ENCODE results near the gene SPEF2.

The SPEF2 gene

DNA sequence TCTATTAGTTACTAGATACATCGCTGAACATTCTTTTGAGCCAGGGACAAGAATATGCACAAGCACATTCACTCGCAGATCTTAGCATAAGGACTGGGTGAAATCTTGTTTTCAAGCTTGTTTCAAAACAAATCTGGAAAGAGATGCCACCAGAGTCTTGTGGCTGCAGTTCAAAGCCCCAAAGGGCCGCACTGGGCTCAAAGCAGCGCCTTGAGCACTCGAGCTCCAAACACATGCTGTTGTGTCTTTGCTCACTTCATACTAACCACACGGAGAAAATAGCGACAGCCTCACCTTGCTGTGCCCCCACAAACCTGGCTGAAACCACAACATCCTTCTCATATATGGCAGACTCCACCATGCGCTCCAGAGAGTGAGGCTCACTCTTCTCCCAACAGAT lies 204.8 kb downstream of the SPEF2 start:
- no peak for DNase-seq (ENCODE audit: low spot score)
- Histone ChIP-seq H3K27ac (no peak overlapping the region), H3K4me3 (no peak overlapping the region)
- TF ChIP-seq CTCF (IDR thresholded peaks at IDR 0.05): no peak

GRCh38 chr5:35823347-35824098 lies 205.9 kb downstream of the SPEF2 start:
- no peak overlapping the region for H3K4me3 ChIP-seq
- DNase-seq (ENCODE audit: low spot score): no peak
- TF ChIP-seq CTCF (IDR thresholded peaks at IDR 0.05): no peak
- H3K27ac ChIP-seq: no peak overlapping the region

DNA sequence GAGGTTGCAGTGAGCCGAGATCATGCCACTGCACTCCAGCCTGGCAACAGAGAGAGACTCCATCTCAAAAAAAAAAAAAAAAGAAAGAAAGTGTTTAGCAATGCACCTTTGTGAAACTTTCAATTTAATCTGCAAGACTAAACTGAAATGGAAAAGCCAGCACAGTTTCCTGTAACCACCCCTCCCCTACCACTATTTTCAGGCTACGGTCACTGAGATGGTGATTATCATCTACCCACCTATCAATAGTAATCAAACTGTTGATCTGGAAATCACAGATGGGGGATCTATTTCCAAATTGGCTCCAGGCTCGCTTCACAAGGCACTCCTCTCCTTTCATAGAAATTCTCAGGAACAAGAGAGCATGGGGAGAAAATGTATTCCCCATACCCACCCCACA lies 208.4 kb downstream of the SPEF2 start:
- Histone ChIP-seq H3K4me3 (no peak overlapping the region), H3K27ac (no peak overlapping the region)
- no peak for TF ChIP-seq CTCF (IDR thresholded peaks at IDR 0.05)
- no peak for DNase-seq (ENCODE audit: low spot score)

- Histone ChIP-seq H3K4me3 (no peak overlapping the region), H3K27ac (no peak overlapping the region)
- no peak for TF ChIP-seq CTCF (IDR thresholded peaks at IDR 0.05)
- DNase-seq (ENCODE audit: low spot score): no peak
Observed at GRCh38 chr5:35826554-35826953, 208.9 kb downstream of the SPEF2 start.

DNA sequence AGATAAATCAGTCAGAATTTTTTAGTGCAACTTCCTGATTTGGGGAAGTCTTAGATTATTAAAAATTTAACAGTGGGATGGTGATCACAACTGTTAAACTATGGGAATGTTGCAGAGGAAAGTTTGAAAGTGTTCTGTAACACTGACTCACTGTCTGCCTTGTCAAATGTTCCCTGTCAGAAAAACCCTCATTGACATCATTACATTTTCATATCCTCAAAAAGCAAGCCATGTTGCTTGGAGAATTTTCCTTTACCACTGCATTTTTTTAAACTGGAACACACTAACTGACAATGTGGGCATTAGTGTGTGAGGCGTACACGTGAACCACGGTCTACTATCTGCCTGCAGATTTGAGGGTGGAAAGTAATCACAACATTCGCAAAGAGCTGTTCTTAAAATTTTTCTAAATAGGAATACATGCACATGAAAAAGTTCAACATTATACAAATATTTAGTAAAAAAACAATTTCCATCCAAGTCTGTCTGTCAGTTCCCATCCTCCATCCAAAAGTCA lies 210.5 kb downstream of the SPEF2 start:
- no peak for DNase-seq (ENCODE audit: low spot score)
- no peak for TF ChIP-seq CTCF (IDR thresholded peaks at IDR 0.05)
- Histone ChIP-seq H3K27ac (no peak overlapping the region), H3K4me3 (no peak overlapping the region)

DNA sequence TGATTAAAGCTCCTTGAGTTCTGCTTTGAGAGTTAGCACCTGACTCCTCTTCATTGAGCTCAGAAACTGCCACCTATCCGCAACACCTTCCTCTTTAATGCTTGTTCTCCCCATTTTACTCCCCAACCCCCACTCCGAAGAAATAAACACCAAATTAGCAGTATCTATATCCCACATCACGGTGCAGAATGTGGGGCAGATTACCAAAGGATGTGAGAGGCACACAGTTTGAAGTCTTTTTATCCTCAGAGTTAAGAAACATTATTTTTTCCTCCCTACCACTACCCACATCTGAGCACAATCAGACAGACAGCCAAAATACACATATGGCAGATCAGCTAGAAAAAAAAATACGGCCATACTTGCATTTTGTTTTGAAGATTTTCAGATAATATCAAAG lies 212.9 kb downstream of the SPEF2 start:
- Histone ChIP-seq H3K4me3 (no peak overlapping the region), H3K27ac (no peak overlapping the region)
- no peak for DNase-seq (ENCODE audit: low spot score)
- TF ChIP-seq CTCF (IDR thresholded peaks at IDR 0.05): no peak

DNA sequence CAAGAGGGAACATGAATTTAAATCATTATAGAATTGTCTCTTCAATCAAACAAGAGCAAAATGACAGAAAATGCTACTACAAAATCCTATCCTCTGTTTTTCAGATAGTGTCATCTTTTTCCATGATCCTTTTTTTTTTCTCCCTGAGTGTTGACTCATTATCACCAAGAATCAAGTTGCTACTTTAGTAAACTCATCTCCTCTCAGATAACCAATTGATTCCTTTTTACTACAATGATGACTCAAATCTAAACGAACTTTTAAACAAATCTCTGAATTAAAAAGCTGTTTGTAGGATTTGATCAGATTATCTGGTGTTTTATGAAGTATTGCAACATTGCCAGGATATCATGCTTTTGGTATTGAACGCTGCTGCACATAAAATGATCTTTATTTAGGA lies 215.1 kb downstream of the SPEF2 start:
- DNase-seq (ENCODE audit: low spot score): no peak
- no peak for TF ChIP-seq CTCF (IDR thresholded peaks at IDR 0.05)
- Histone ChIP-seq H3K27ac (no peak overlapping the region), H3K4me3 (no peak overlapping the region)

All from coronary artery (tissue), 2 donors.